Measurements from ENCODE around the gene SEPHS2.
A peak's percentile ranks its signal among the peaks of the same experiment; 100 is the strongest.
"Not testable (repeated sequence)": the region's sequence is repeated elsewhere in the genome, so short reads cannot be mapped to it uniquely, and the experiment has no call there.

Gene SEPHS2

GRCh38 chr16:30398661-30399434, 46.8 kb downstream of the SEPHS2 start:
- peak; percentile 22 for DNase-seq (ENCODE audit: low read depth, low spot score)

DNA sequence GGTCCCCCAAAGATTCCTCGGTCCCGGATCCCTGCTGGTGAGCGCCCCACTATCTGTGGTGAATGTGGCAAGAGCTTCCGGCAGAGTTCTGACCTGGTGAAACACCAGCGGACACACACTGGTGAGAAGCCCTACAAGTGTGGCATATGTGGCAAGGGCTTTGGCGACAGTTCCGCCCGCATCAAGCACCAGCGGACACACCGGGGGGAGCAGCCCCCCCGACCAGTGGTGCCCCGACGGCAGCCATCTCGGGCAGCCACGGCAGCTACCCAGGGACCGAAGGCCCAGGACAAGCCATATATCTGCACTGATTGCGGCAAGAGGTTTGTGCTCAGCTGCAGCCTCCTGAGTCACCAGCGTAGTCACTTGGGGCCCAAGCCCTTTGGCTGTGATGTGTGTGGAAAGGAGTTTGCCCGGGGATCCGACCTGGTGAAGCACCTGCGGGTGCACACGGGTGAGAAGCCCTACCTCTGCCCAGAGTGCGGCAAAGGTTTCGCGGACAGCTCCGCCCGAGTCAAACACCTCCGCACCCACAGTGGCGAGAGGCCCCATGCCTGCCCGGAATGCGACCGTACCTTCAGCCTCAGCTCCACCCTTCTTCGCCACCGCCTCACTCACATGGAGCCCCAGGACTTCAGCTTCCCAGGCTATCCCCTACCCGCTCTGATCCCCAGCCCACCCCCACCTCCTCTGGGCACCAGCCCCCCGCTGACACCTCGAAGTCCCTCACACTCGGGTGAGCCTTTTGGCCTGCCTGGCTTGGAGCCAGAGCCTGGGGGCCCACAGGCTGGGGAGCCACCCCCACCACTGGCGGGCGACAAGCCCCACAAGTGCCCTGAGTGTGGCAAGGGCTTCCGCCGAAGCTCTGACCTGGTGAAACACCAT, 47.7 kb downstream of the SEPHS2 start:
- no peak for DNase-seq (ENCODE audit: low read depth, low spot score)

DNA sequence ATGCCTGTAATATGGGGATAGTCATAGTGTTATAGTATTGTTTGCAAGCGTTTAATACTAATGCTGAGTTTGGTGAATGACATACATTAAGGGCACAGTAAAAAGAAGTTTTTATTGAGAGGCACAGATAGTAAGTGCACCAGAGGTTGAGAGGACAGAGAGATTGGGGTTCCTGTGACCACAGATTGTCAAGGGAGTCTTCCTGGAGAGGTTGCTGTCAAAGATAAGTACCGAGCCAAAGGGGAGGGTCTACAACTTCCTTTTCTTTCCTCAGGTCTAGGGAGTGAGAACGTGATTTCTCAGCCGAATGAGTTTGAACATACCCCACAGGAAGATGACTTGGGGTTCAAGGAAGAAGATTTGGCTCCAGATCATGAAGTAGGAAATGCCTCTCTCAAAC, 48.6 kb downstream of the SEPHS2 start:
- no peak for DNase-seq (ENCODE audit: low read depth, low spot score)

DNA sequence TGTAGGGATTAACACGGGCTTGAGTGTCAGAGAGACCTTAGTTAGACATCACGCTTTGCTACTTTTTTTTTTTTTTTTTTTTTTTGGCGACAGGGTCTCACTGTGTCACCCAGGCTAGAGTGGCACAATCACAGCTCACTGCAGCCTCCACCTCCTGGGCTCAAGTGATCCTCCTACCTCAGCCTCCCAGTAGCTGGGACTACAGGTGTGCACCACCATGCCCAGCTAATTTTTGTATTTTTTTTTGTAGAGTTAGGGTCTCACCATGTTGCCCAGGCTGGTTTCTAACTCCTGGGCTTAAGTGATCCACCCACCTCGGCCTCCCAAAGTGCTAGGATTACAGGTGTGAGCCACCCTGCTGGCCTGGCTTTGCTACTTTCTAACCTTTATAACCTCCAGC, 49.0 kb downstream of the SEPHS2 start:
- not testable (repeated sequence) for DNase-seq (ENCODE audit: low read depth, low spot score)

- DNase-seq (ENCODE audit: low read depth, low spot score) = no peak
Observed at GRCh38 chr16:30395992-30396585, 49.6 kb downstream of the SEPHS2 start.

GRCh38 chr16:30395155-30395991, 50.3 kb downstream of the SEPHS2 start, which contains the start of gene ZNF48:
Gene ZNF48 (plus strand): TSS chr16:30395420. CDS start chr16:30395795, 375 bp downstream.
- peak; percentile 97 for DNase-seq (ENCODE audit: low read depth, low spot score)

- peak; percentile 66 for DNase-seq (ENCODE audit: low read depth, low spot score)
Observed at GRCh38 chr16:30394592-30395154, 51.0 kb downstream of the SEPHS2 start.

Data from astrocyte of the hippocampus (primary cell).